BLaER1 (cell line): ENCODE results near the gene NEO1.

Experiments
- H3K27ac ChIP-seq: shearing (Covaris generic); formaldehyde crosslinking; 2 replicates; pipeline ENCODE4 v1.8.1; 2022
- H3K27me3 ChIP-seq: shearing (Covaris generic); formaldehyde crosslinking; 2 replicates; pipeline ENCODE4 v1.8.1; 2022
- H3K36me3 ChIP-seq: shearing (Covaris generic); formaldehyde crosslinking; 2 replicates; pipeline ENCODE4 v1.8.1; 2022
- H3K4me1 ChIP-seq: shearing (Covaris generic); formaldehyde crosslinking; 2 replicates; pipeline ENCODE4 v1.8.1; 2022
- H3K4me2 ChIP-seq: shearing (Covaris generic); formaldehyde crosslinking; 2 replicates; pipeline ENCODE4 v1.8.1; 2022
- H3K4me3 ChIP-seq: shearing (Covaris generic); formaldehyde crosslinking; 2 replicates; pipeline ENCODE4 v1.8.1; 2022
- H3K9ac ChIP-seq: shearing (Covaris generic); formaldehyde crosslinking; 2 replicates; pipeline ENCODE4 v1.8.1; 2022
- H3K9me3 ChIP-seq: shearing (Covaris generic); formaldehyde crosslinking; 2 replicates; pipeline ENCODE4 v1.8.1; 2022
- H4K20me1 ChIP-seq: shearing (Covaris generic); formaldehyde crosslinking; 2 replicates; pipeline ENCODE4 v1.8.1; 2022
- Cebpa-rat ChIP-seq: shearing (Covaris generic); IDR thresholded peaks from 2 replicates; pipeline ENCODE4 v1.8.1; 2022

NEO1 gene

DNA sequence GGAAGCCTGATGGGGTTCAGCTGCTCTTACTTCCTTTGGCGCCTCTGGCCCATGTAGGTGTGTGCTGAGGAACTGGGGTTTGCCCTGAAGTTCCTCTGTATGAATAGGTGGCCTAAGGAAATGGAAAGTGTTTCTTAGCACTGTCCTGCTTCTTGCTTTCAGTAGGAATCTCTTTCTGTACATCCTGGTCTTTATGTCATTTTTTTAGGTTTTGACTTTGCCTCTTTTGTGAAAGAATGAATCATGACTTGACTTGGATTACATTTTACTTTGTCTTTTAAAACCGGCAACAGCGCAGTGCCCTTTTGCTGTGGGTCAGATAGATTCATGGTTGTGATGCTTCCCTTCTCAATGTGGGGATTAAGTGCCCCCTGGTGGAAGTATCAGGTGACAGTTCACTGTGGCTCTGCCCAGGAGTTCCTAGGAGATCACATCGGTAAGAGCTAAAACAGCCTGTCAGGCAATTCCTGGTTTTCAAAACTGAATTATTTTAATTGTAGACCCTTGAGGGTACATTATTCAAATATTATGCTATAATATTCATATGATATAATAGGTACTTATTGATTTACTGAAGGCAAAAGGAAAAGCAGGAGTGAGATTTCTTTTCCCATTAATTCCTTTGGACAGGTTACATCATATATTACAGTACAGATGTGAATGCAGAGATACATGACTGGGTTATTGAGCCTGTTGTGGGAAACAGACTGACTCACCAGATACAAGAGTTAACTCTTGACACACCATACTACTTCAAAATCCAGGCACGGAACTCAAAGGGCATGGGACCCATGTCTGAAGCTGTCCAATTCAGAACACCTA, 221.1 kb downstream of the NEO1 start:
- Histone ChIP-seq H3K9ac (no peak overlapping the region), H3K36me3 (peaks cover 32% of the 10 kb centered on the region), H3K9me3 (no peaks in the 10 kb centered on the region), H4K20me1 (no peaks in the 10 kb centered on the region), H3K4me3 (no peak overlapping the region), H3K4me2 (no peak overlapping the region), H3K27ac (no peak overlapping the region), H3K4me1 (no peaks in the 10 kb centered on the region), H3K27me3 (no peaks in the 10 kb centered on the region)
- no peak for TF ChIP-seq Cebpa-rat

DNA sequence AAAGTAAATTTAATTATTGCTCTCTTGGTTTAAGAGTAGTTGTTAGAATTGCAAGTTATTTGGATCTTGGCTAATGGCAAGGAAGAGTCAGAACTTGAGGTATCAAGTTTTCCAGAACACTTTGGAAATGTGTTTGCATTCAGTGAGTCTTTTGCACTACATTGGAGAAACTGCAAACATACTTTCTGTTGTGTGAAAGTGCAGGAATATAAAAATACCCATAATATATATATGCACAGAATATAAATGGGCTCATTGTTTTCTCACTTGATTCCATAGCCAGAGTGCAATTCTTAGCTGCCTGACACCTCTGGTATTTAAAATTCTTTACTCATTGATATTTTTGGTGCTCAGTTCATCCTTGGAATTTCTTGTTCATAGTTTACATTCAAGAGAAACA, 223.6 kb downstream of the NEO1 start:
- TF ChIP-seq Cebpa-rat: no peak
- no peak overlapping the region for H3K4me3 ChIP-seq
- no peak overlapping the region for H3K27ac ChIP-seq
- H3K9me3 ChIP-seq: no peaks in the 10 kb centered on the region
- H4K20me1 ChIP-seq: no peaks in the 10 kb centered on the region
- H3K4me1 ChIP-seq: no peaks in the 10 kb centered on the region
- no peak overlapping the region for H3K9ac ChIP-seq
- H3K36me3 ChIP-seq: peaks cover 19% of the 10 kb centered on the region
- H3K4me2 ChIP-seq: no peak overlapping the region
- H3K27me3 ChIP-seq: no peaks in the 10 kb centered on the region

DNA sequence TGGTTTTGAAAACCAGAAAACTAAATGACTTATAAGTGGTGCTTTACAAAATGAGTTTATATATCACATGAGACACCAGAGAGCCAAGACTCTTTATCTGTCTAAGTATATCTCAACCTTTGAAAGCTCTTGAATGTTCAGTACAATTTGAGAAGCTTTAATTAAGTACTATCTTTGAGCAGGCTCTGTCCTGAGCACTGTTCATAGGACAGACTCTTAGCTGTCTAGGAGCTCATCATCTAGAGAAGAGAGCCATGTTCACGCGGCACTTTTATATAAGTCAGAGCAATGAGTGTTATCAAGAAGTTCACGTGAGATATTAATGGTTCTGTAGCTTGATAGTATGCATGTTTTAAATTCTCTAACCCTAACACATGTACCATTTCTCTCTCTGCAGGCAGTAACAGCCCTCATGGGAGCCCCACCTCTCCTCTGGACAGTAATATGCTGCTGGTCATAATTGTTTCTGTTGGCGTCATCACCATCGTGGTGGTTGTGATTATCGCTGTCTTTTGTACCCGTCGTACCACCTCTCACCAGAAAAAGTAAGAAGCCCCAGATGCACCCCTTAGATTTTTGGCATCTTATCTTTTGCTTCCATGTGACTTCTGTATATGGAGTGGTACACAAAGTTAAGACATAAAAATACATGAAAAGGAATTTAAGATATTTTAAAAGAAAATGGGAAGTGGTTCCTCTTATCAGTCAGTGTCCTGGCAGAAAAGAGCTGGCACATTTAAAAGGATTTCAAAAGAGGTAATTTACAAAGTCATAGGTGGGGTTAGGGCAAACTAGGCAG, 230.5 kb downstream of the NEO1 start:
- no peak overlapping the region for H3K4me3 ChIP-seq
- no peaks in the 10 kb centered on the region for H3K9me3 ChIP-seq
- no peaks in the 10 kb centered on the region for H3K27me3 ChIP-seq
- no peak overlapping the region for H3K4me2 ChIP-seq
- no peaks in the 10 kb centered on the region for H4K20me1 ChIP-seq
- H3K4me1 ChIP-seq: peaks cover 6% of the 10 kb centered on the region; the same call in 1 of the 2 replicates
- peaks cover 41% of the 10 kb centered on the region for H3K36me3 ChIP-seq
- TF ChIP-seq Cebpa-rat: no peak
- 0 out of 2 replicates have a peak overlapping the region, but pooled peaks have one; percentile 4 for H3K9ac ChIP-seq
- H3K27ac ChIP-seq: no peak overlapping the region

DNA sequence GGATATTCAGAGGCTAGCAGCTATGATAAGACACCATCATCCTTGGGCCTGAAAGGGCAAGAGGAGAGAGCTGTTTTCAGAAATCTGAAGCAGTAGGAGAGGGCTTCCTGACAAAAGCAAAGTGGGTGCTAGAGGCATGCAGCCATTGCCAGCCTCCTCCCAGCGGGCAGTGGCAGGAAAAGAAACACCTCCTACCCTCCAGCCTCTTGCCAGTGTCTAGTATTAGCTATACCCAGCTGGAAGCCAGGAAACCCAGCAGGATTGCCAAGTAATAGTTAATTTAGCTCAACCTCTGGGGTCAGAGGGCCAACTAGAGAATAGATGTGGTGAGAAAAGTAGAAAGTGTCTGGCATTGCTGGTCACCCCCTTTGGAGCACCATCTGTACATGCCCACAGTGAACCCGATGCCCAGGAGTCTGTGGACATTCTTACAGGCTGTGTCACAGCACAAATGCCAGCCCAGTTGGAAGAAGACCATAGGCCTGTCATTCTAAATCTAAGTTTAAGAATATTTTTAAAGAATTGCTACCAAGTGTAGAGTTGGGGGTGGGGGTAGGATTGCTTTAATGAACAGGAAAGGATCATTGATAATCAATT, 231.2 kb downstream of the NEO1 start:
- no peak overlapping the region for H3K27ac ChIP-seq
- no peaks in the 10 kb centered on the region for H4K20me1 ChIP-seq
- H3K9me3 ChIP-seq: no peaks in the 10 kb centered on the region
- peaks cover 45% of the 10 kb centered on the region for H3K36me3 ChIP-seq
- H3K4me2 ChIP-seq: no peak overlapping the region
- H3K4me3 ChIP-seq: no peak overlapping the region
- no peak overlapping the region for H3K9ac ChIP-seq
- H3K4me1 ChIP-seq: peaks cover 6% of the 10 kb centered on the region; the same call in 1 of the 2 replicates
- no peak for TF ChIP-seq Cebpa-rat
- no peaks in the 10 kb centered on the region for H3K27me3 ChIP-seq

DNA sequence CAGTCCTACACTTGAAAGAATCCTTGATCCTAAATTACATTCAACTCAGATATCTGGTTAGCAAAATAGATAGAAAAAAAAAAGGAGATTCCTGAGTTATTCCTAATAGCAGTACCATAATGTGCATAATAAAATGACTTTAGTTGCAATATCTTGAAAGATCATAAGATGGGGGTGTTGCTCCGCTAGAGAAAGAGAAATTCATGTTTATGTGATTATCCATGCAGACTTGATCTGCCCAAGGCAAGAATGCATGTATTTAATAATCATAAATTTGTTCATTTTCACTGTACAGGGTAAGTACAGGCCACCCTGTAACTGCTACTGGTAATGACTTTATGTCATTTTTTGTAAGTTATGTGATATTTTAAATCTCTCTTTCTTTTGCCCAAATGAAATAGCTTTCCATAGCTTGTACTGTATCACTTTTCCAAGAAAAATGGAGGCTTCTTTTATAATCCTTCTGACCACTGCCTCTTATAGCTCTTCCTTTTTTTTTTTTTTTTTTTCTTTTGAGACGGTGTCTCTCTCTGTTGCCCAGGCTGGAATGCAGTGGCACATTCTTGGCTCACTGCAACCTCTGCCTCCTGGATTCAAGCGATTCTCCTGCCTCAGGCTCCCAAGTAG, 231.9 kb downstream of the NEO1 start:
- Histone ChIP-seq H3K4me1 (peaks cover 6% of the 10 kb centered on the region; the same call in 1 of the 2 replicates), H3K9ac (no peak overlapping the region), H3K36me3 (peaks cover 51% of the 10 kb centered on the region), H3K27me3 (no peaks in the 10 kb centered on the region), H3K9me3 (no peaks in the 10 kb centered on the region), H4K20me1 (no peaks in the 10 kb centered on the region), H3K27ac (no peak overlapping the region), H3K4me2 (no peak overlapping the region), H3K4me3 (no peak overlapping the region)
- TF ChIP-seq Cebpa-rat: no peak

GRCh38 chr15:73286311-73286710, 234.0 kb downstream of the NEO1 start:
- peaks cover 6% of the 10 kb centered on the region; the same call in 1 of the 2 replicates for H3K4me1 ChIP-seq
- H3K9ac ChIP-seq: no peak overlapping the region
- no peak overlapping the region for H3K4me2 ChIP-seq
- peaks cover 50% of the 10 kb centered on the region for H3K36me3 ChIP-seq
- H3K4me3 ChIP-seq: no peak overlapping the region
- H3K9me3 ChIP-seq: no peaks in the 10 kb centered on the region
- H3K27ac ChIP-seq: no peak overlapping the region
- no peaks in the 10 kb centered on the region for H4K20me1 ChIP-seq
- TF ChIP-seq Cebpa-rat: no peak
- no peaks in the 10 kb centered on the region for H3K27me3 ChIP-seq

GRCh38 chr15:73287019-73287418, 234.8 kb downstream of the NEO1 start:
- Histone ChIP-seq H3K9me3 (no peaks in the 10 kb centered on the region), H3K27ac (no peak overlapping the region), H3K9ac (no peak overlapping the region), H3K36me3 (peaks cover 56% of the 10 kb centered on the region), H3K4me1 (peaks cover 6% of the 10 kb centered on the region; the same call in 1 of the 2 replicates), H3K27me3 (no peaks in the 10 kb centered on the region), H3K4me3 (no peak overlapping the region), H4K20me1 (no peaks in the 10 kb centered on the region), H3K4me2 (peak overlapping the region; percentile 1; the same call in 1 of the 2 replicates)
- TF ChIP-seq Cebpa-rat: no peak

- Histone ChIP-seq H3K27me3 (no peaks in the 10 kb centered on the region), H3K27ac (no peak overlapping the region), H3K4me2 (no peak overlapping the region), H3K9me3 (no peaks in the 10 kb centered on the region), H3K9ac (no peak overlapping the region), H4K20me1 (no peaks in the 10 kb centered on the region), H3K4me1 (peaks cover 6% of the 10 kb centered on the region; the same call in 1 of the 2 replicates), H3K36me3 (peaks cover 55% of the 10 kb centered on the region), H3K4me3 (no peak overlapping the region)
- TF ChIP-seq Cebpa-rat: no peak
Observed at GRCh38 chr15:73291441-73291840, 239.2 kb downstream of the NEO1 start.

- Histone ChIP-seq H3K4me3 (no peak overlapping the region), H3K4me1 (no peaks in the 10 kb centered on the region), H3K36me3 (peaks cover 52% of the 10 kb centered on the region), H3K27me3 (no peaks in the 10 kb centered on the region), H3K9me3 (no peaks in the 10 kb centered on the region), H3K27ac (no peak overlapping the region), H3K9ac (no peak overlapping the region), H4K20me1 (no peaks in the 10 kb centered on the region), H3K4me2 (no peak overlapping the region)
- TF ChIP-seq Cebpa-rat: no peak
Observed at GRCh38 chr15:73293773-73294172, 241.5 kb downstream of the NEO1 start.
